ENCODE data around the gene IRF7. TPM values are rescaled to one million over a fixed set of nuclear protein-coding genes. Genes with fewer than 3 reads are reported as not detected.

The IRF7 gene
- total and polyA plus RNA-seq, 2 of the 4 experiments (the other 2 are of a cell fraction): 1.6 to 4.5 TPM

- H3K27ac ChIP-seq (ENCODE audit: insufficient read depth, low read length): no peak overlapping the region
- H3K23ac ChIP-seq (ENCODE audit: low read depth, low read length): no peak overlapping the region
- ATAC-seq (ENCODE audit: low read depth) (no peak), DNase-seq (no peak)
- peak overlapping the region; percentile 55 for H2AK9ac ChIP-seq (replicated peaks; ENCODE audit: low read depth, low read length, poor library complexity)
- H2BK120ac ChIP-seq (ENCODE audit: low read depth, low read length): no peak overlapping the region
- peaks cover 7% of the 10 kb centered on the region; the same call in 1 of the 2 replicates for H3K9me1 ChIP-seq (ENCODE audit: insufficient read depth, low read length)
- no peak overlapping the region for H3K4ac ChIP-seq (ENCODE audit: low read depth, low read length)
- no peak overlapping the region for H2BK5ac ChIP-seq (ENCODE audit: low read depth, low read length, poor library complexity, severe bottlenecking)
- H3K4me3 ChIP-seq (ENCODE audit: insufficient read depth, low read depth, low read length): no peak overlapping the region
- in situ Hi-C loops (cut with MboI; ENCODE audit: low sequenced_read_pairs) (no loop called here), intact Hi-C loops (cut with micrococcal nuclease) (no loop called here), dilution Hi-C loops (cut with HindIII; ENCODE audit: low sequenced_read_pairs, unreplicated experiment) (no loop called here)
- H3K4me1 ChIP-seq (ENCODE audit: control insufficient read depth, insufficient read depth, low read length): peaks cover 1% of the 10 kb centered on the region; the same call in 1 of the 2 replicates
- H4K20me1 ChIP-seq (ENCODE audit: insufficient read depth, low read length): peaks cover 4% of the 10 kb centered on the region
- H3K79me1 ChIP-seq (ENCODE audit: low read depth in 1 of 2, low read length in 2 of 2): 0 out of 4 replicates have a peak, but pooled peaks cover 1 to 7% of the 10 kb centered on the region in 2 experiments
- no peak overlapping the region for H4K8ac ChIP-seq (ENCODE audit: low read depth in 2 of 2, low read length in 2 of 2)
- H4K91ac ChIP-seq (ENCODE audit: insufficient read depth, low read depth, low read length): no peak overlapping the region
- no TSS peak for BruUV-seq (replicated peaks)
- no peak overlapping the region for H3K56ac ChIP-seq (ENCODE audit: extremely low read depth, insufficient read depth, low read length)
- H3K27me3 ChIP-seq (ENCODE audit: control insufficient read depth, insufficient read depth, low read length): peaks cover 2% of the 10 kb centered on the region; the same call in 1 of the 2 replicates
- no peaks in the 10 kb centered on the region for H3K9me3 ChIP-seq (ENCODE audit: control insufficient read depth, insufficient read depth, low read length)
- TF ChIP-seq MXI1 (IDR thresholded peaks at IDR 0.05; ENCODE audit: borderline replicate concordance, low read depth, low read length) (no peak), RCOR1 (IDR thresholded peaks at IDR 0.05; ENCODE audit: insufficient replicate concordance, low read length) (no peak), BHLHE40 (IDR thresholded peaks at IDR 0.05; ENCODE audit: low read depth, low read length) (no peak), RAD21 (IDR thresholded peaks at IDR 0.05; ENCODE audit: low read length) (no peak), RFX5 (IDR thresholded peaks at IDR 0.05; ENCODE audit: low read depth, low read length) (no peak)
- TF ChIP-seq, protein P1, sequence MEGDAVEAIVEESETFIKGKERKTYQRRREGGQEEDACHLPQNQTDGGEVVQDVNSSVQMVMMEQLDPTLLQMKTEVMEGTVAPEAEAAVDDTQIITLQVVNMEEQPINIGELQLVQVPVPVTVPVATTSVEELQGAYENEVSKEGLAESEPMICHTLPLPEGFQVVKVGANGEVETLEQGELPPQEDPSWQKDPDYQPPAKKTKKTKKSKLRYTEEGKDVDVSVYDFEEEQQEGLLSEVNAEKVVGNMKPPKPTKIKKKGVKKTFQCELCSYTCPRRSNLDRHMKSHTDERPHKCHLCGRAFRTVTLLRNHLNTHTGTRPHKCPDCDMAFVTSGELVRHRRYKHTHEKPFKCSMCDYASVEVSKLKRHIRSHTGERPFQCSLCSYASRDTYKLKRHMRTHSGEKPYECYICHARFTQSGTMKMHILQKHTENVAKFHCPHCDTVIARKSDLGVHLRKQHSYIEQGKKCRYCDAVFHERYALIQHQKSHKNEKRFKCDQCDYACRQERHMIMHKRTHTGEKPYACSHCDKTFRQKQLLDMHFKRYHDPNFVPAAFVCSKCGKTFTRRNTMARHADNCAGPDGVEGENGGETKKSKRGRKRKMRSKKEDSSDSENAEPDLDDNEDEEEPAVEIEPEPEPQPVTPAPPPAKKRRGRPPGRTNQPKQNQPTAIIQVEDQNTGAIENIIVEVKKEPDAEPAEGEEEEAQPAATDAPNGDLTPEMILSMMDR (conservative IDR thresholded peaks at IDR 0.05; ENCODE audit: low read depth, low read length): no peak
- TF ChIP-seq, protein P2, sequence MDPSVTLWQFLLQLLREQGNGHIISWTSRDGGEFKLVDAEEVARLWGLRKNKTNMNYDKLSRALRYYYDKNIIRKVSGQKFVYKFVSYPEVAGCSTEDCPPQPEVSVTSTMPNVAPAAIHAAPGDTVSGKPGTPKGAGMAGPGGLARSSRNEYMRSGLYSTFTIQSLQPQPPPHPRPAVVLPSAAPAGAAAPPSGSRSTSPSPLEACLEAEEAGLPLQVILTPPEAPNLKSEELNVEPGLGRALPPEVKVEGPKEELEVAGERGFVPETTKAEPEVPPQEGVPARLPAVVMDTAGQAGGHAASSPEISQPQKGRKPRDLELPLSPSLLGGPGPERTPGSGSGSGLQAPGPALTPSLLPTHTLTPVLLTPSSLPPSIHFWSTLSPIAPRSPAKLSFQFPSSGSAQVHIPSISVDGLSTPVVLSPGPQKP (IDR thresholded peaks at IDR 0.05; ENCODE audit: borderline replicate concordance, low read depth, low read length): no peak
- peaks cover 2% of the 10 kb centered on the region; the same call in 1 of the 2 replicates for H3K36me3 ChIP-seq (ENCODE audit: control insufficient read depth, insufficient read depth, low read length)
- no peak overlapping the region for H2BK20ac ChIP-seq (ENCODE audit: low read depth, low read length)
- H3K4me2 ChIP-seq (ENCODE audit: low read depth, low read length): no peak overlapping the region
- H3K9ac ChIP-seq (ENCODE audit: low read depth, low read length): no peak overlapping the region
- POLR2A ChIA-PET (ENCODE audit: unreplicated experiment): no interaction called here
- no peak overlapping the region for H3K18ac ChIP-seq (ENCODE audit: low read depth, low read length)
- 80% methylated on average over 10 of the region's 15 CpGs; no CpG with 5 or more reads in 1 of the 2 experiments for WGBS, 2 experiments (ENCODE audit: extremely low coverage in 2 of 2, insufficient read length in 1 of 2)
- no peak overlapping the region for H4K5ac ChIP-seq (ENCODE audit: low read depth, low read length)
- no peak overlapping the region for H3K14ac ChIP-seq (replicated peaks; ENCODE audit: low read depth, low read length)
- no peak overlapping the region for H2BK15ac ChIP-seq (ENCODE audit: low read depth, low read length)
- H2AK5ac ChIP-seq (ENCODE audit: low read depth, low read length): no peak overlapping the region
- CTCF ChIA-PET: no interaction called here
- H2AFZ ChIP-seq (replicated peaks; ENCODE audit: low read length, poor library complexity): no peak overlapping the region
These were observed 7.7 kb upstream of the IRF7 start for GRCh38 chr11:623349-623869.
